Breast epithelium (tissue), 4 donors: ENCODE data around the gene ASB9. TPM values are rescaled to one million over a fixed set of nuclear protein-coding genes. Genes with fewer than 3 reads are reported as not detected.

Experiments used
- DNase-seq, 2 donors: peaks; one replicate each; pipeline ENCODE4 v3.0.0-alpha.2; 2019; ENCODE audit warnings: low spot score in 2 of 2
- H3K27ac ChIP-seq, 2 donors: fragments of 200-600 bp; sonication (generic) in 1 of 2; one replicate each; pipeline ENCODE4 v1.5.1; 2016 to 2019; ENCODE audit warnings: mild to moderate bottlenecking in 1 of 2
- H3K27me3 ChIP-seq, 2 donors: fragments of 200-600 bp; sonication (generic) in 1 of 2; one replicate each; pipeline versions ENCODE4 v1.5.1 to v1.6.0; 2017 to 2019; ENCODE audit warnings: control low read depth in 1 of 2, mild to moderate bottlenecking in 1 of 2
- H3K36me3 ChIP-seq: fragments of 200-600 bp; one replicate; pipeline ENCODE4 v1.5.1; 2019
- H3K4me1 ChIP-seq, 2 donors: fragments of 200-600 bp; sonication (generic); one replicate each; pipeline ENCODE4 v1.5.1; 2016 to 2019; ENCODE audit warnings: control low read depth in 1 of 2
- H3K4me3 ChIP-seq, 3 donors: fragments of 200-600 bp; sonication (generic); 1 replicate in 2 of 3; 2 replicates in 1 of 3; pipeline ENCODE4 v1.5.1; 2016 to 2019; ENCODE audit warnings: mild to moderate bottlenecking in 3 of 3, moderate library complexity in 2 of 3
- H3K9me3 ChIP-seq, 2 donors: fragments of 200-600 bp; sonication (generic) in 1 of 2; one replicate each; pipeline ENCODE4 v1.5.1; 2016 to 2019; ENCODE audit warnings: control low read depth in 1 of 2
- POLR2A ChIP-seq: fragments of 450-650 bp; IDR thresholded peaks from one replicate; pipeline ENCODE4 v1.6.1; 2016; ENCODE audit warnings: antibody characterized with exemption, mild to moderate bottlenecking, moderate library complexity
- POLR2AphosphoS5 ChIP-seq, 3 donors: sonication (generic); formaldehyde crosslinking; IDR thresholded peaks; one replicate each; pipeline ENCODE4 v1.6.1; 2017; ENCODE audit warnings: antibody characterized with exemption in 3 of 3
- intact Hi-C: fragments of 100-400 bp; cut with DNase I; formaldehyde crosslinking; loops from one replicate; pipeline ENCODE4 v1.15.1; 2023; ENCODE audit warnings: low total_unique reads
- total RNA-seq, 3 donors: library from RNA; depleted of rRNA; stranded (reverse); fragments of >200 nt; gene quantifications; one replicate each; pipeline ENCODE4 v1.1.0, GENCODE V29; 2016
- TF ChIP-seq, protein P1 (sequence below), 3 donors: fragments of 450-650 bp; IDR thresholded peaks; one replicate each; pipeline ENCODE4 v1.5.1; 2016 to 2017; ENCODE audit warnings: antibody characterized with exemption in 3 of 3, mild to moderate bottlenecking in 3 of 3, moderate library complexity in 3 of 3

ASB9 gene, protein sequence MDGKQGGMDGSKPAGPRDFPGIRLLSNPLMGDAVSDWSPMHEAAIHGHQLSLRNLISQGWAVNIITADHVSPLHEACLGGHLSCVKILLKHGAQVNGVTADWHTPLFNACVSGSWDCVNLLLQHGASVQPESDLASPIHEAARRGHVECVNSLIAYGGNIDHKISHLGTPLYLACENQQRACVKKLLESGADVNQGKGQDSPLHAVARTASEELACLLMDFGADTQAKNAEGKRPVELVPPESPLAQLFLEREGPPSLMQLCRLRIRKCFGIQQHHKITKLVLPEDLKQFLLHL
- 1 to 10 TPM in 2 of 3 donors, under 1 TPM in 1; 0.98 to 2.2 (median 1.0) TPM for total RNA-seq

DNA sequence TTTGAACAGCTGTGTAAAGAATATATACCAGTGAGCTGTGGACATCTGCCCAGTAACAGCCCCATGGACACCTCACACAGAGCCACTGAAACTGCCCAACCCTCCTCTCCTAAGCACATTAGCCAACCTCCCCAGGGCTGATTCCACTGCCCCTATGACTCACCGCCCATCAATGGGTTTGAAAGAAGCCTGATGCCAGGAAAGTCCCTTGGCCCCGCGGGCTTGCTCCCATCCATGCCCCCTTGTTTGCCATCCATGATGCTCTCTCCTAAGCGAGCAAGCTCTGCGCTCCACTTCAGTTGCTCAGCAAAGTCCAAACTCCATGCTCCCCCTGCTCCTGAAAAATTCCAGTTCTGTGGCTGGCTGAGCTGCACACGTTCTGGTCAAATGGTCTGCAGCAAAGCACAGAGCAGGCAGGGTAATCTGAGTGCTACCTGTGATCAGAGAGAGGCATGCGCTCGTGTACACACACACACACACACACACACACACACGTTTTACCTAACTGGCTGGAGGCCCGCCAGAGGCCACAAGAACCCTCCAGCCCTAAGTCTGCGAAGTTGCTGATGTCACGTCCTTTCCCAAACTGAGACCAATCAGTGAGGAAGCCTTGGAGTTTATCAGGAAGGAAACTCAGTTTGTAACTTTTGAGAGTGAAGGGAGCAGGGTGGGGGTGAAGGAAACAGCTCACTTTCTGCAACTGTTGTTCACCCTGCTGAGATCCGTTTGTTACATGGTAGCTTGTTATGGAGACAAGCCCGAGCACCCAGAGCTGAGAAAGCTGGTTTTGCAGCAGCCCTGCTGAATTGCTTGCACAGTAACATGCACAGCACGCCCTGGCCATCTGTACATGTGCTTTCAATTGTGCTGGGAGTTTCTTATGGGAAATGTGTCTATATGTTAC is at the start of gene ASB9:
ASB9 (minus strand) TSS at position 466 of the 904 bp plus-strand sequence; CDS start at position 257, 209 bp downstream.
- no peaks in the 10 kb centered on the region for H3K36me3 ChIP-seq
- H3K27me3 ChIP-seq = peaks cover 0 to 19% of the 10 kb centered on the region in 2 donors
- DNase-seq = no peak
- H3K4me3 ChIP-seq = peak within 1 kb of the TSS in 2 of 3 donors; percentile 13 to 52
- H3K9me3 ChIP-seq = peaks cover 3 to 6% of the 10 kb centered on the region in 2 donors
- intact Hi-C loops = no loop called here
- TF ChIP-seq, protein P1, sequence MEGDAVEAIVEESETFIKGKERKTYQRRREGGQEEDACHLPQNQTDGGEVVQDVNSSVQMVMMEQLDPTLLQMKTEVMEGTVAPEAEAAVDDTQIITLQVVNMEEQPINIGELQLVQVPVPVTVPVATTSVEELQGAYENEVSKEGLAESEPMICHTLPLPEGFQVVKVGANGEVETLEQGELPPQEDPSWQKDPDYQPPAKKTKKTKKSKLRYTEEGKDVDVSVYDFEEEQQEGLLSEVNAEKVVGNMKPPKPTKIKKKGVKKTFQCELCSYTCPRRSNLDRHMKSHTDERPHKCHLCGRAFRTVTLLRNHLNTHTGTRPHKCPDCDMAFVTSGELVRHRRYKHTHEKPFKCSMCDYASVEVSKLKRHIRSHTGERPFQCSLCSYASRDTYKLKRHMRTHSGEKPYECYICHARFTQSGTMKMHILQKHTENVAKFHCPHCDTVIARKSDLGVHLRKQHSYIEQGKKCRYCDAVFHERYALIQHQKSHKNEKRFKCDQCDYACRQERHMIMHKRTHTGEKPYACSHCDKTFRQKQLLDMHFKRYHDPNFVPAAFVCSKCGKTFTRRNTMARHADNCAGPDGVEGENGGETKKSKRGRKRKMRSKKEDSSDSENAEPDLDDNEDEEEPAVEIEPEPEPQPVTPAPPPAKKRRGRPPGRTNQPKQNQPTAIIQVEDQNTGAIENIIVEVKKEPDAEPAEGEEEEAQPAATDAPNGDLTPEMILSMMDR (IDR thresholded peaks at IDR 0.05) = no peak
- no peak for TF ChIP-seq POLR2AphosphoS5 (IDR thresholded peaks at IDR 0.05)
- peak within 1 kb of the TSS in 1 of 2 donors; percentile 55 for H3K27ac ChIP-seq
- no peaks in the 10 kb centered on the region for H3K4me1 ChIP-seq

DNA sequence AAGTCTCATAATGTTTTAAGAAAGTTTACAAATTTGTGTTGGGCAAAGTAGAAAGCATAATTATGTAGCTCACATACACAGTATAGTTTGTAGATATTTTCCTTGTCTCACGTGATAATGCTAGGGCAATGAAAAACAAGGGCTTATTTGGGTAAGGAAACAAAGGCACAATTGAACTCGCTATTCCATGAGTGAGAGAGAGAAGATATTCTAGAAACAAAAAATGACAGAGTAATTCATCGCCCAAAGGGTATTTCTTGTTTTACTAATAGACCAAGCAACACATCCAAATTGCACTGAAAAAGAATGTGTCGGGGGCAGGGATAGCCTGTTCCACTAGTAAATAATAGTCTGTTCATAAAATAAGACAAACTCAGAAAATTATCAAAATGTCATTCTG is 49.2 kb upstream of the ASB9 start:
- no peak for DNase-seq
- intact Hi-C loops = no loop called here
- Histone ChIP-seq H3K27ac (no peak overlapping the region), H3K36me3 (no peaks in the 10 kb centered on the region), H3K4me1 (no peaks in the 10 kb centered on the region), H3K4me3 (no peak overlapping the region), H3K27me3 (peaks cover 0 to 17% of the 10 kb centered on the region in 2 donors), H3K9me3 (no peaks in the 10 kb centered on the region)
- TF ChIP-seq, protein P1 (IDR thresholded peaks at IDR 0.05) = no peak
- TF ChIP-seq POLR2A = no peak
- no peak for TF ChIP-seq POLR2AphosphoS5 (IDR thresholded peaks at IDR 0.05)

DNA sequence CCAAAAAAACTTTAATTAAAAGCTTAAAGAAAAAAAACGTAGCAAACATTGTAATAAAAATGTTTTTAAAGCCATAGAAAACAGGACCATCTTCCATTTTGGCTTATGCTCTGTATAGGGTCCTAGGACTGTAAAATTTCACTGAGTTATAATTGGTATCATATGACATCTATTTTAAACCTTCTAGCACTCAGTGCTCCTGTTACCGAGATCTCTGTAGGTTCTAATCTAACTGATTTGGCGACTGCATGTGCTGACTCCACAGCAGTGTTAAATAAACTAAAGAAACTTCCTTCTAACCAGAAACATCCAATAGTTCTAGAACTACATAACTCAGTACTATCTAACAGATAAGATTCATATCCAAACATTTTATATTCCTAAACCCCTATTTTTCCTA is 45.6 kb upstream of the ASB9 start, which contains the start of gene ASB11:
ASB11 (minus strand) TSS at position 132 of the 400 bp plus-strand sequence; CDS start at position 97, 35 bp downstream.
- no peak for DNase-seq
- Histone ChIP-seq H3K9me3 (no peaks in the 10 kb centered on the region), H3K36me3 (no peaks in the 10 kb centered on the region), H3K27ac (no peak within 1 kb of the TSS), H3K27me3 (peaks cover 0 to 21% of the 10 kb centered on the region in 2 donors), H3K4me3 (no peak within 1 kb of the TSS), H3K4me1 (no peaks in the 10 kb centered on the region)
- TF ChIP-seq POLR2AphosphoS5 (IDR thresholded peaks at IDR 0.05) = no peak
- TF ChIP-seq, protein P1 (IDR thresholded peaks at IDR 0.05) = no peak
- TF ChIP-seq POLR2A = no peak
- intact Hi-C loops = no loop called here

GRCh38 chrX:15314472-15314871 is 44.6 kb upstream of the ASB9 start:
- TF ChIP-seq, protein P1 (IDR thresholded peaks at IDR 0.05) = no peak
- TF ChIP-seq POLR2AphosphoS5 (IDR thresholded peaks at IDR 0.05) (no peak), POLR2A (no peak)
- Histone ChIP-seq H3K9me3 (no peaks in the 10 kb centered on the region), H3K27ac (no peak overlapping the region), H3K4me3 (no peak overlapping the region), H3K36me3 (no peaks in the 10 kb centered on the region), H3K27me3 (peaks cover 0 to 19% of the 10 kb centered on the region in 2 donors), H3K4me1 (no peaks in the 10 kb centered on the region)
- intact Hi-C loops = no loop called here
- DNase-seq = no peak
